Mesendoderm (in vitro differentiated cells): ENCODE results near the gene ARRDC3.
"Not testable (repeated sequence)": the region's sequence is repeated elsewhere in the genome, so short reads cannot be mapped to it uniquely, and the experiment has no call there.

Experiments
- DNase-seq: peaks from one replicate; pipeline ENCODE4 v3.0.0; 2013
- H2AK5ac ChIP-seq: 2 replicates; pipeline ENCODE4 v1.6.1; 2013; ENCODE audit warnings: low read length, inconsistent platforms
- H2BK120ac ChIP-seq: 2 replicates; pipeline ENCODE4 v1.6.1; 2013; ENCODE audit warnings: low read depth, mild to moderate bottlenecking, low read length, moderate library complexity, mixed read lengths
- H2BK15ac ChIP-seq: replicated peaks from 2 replicates; pipeline ENCODE4 v1.6.1; 2013; ENCODE audit warnings: low read depth, mild to moderate bottlenecking, moderate library complexity
- H2BK5ac ChIP-seq: 2 replicates; pipeline ENCODE4 v1.6.1; 2013; ENCODE audit warnings: low read length, inconsistent platforms
- H3K18ac ChIP-seq: 2 replicates; pipeline ENCODE4 v1.6.1; 2013; ENCODE audit warnings: mild to moderate bottlenecking, low read length, mixed read lengths
- H3K23ac ChIP-seq: one replicate; pipeline ENCODE4 v1.6.1; 2013; ENCODE audit warnings: low read length
- H3K27ac ChIP-seq: 2 replicates; pipeline ENCODE4 v1.5.1; 2013; ENCODE audit warnings: low read depth, mild to moderate bottlenecking, inconsistent platforms, low read length, moderate library complexity
- H3K27me3 ChIP-seq: 2 replicates; pipeline ENCODE4 v1.6.1; 2013; ENCODE audit warnings: low read length, control low read depth, mild to moderate bottlenecking, inconsistent platforms; ENCODE audit not compliant: insufficient read depth, poor library complexity
- H3K36me3 ChIP-seq: 2 replicates; pipeline ENCODE4 v1.6.1; 2013; ENCODE audit warnings: low read length, inconsistent platforms; ENCODE audit not compliant: control insufficient read depth, insufficient read depth
- H3K4ac ChIP-seq: one replicate; pipeline ENCODE4 v1.6.1; 2013; ENCODE audit warnings: low read depth, mild to moderate bottlenecking, low read length, moderate library complexity
- H3K4me1 ChIP-seq: 2 replicates; pipeline ENCODE4 v1.6.1; 2013; ENCODE audit warnings: low read depth, low read length, inconsistent platforms; ENCODE audit not compliant: control insufficient read depth
- H3K4me2 ChIP-seq: 2 replicates; pipeline ENCODE4 v1.6.1; 2013; ENCODE audit warnings: low read length
- H3K4me3 ChIP-seq: 2 replicates; pipeline ENCODE4 v1.5.1; 2013; ENCODE audit warnings: mild to moderate bottlenecking, low read length
- H3K56ac ChIP-seq: one replicate; pipeline ENCODE4 v1.6.1; 2013; ENCODE audit warnings: low read length
- H3K79me1 ChIP-seq: 2 replicates; pipeline ENCODE4 v1.6.1; 2013; ENCODE audit warnings: low read length, inconsistent platforms
- H3K79me2 ChIP-seq: 2 replicates; pipeline ENCODE4 v1.6.1; 2013; ENCODE audit warnings: mild to moderate bottlenecking, low read length; ENCODE audit not compliant: control insufficient read depth, insufficient read depth
- H3K9ac ChIP-seq: 2 replicates; pipeline ENCODE4 v1.6.1; 2013; ENCODE audit warnings: low read length, inconsistent platforms
- H4K5ac ChIP-seq: one replicate; pipeline ENCODE4 v1.6.1; 2013; ENCODE audit warnings: low read length
- H4K8ac ChIP-seq: one replicate; pipeline ENCODE4 v1.6.1; 2013; ENCODE audit warnings: low read depth, mild to moderate bottlenecking, control low read depth, low read length, moderate library complexity
- WGBS: extraction: QIAGEN DNeasy Blood & Tissue Kit; methylation state at CpG from one replicate; pipeline ENCODE4 v1.1.7; 2013; ENCODE audit warnings: low lambda C conversion rate, missing lambda C conversion rate; ENCODE audit not compliant: insufficient coverage; ENCODE audit errors: extremely low coverage; 5-methylcytosine and 5-hydroxymethylcytosine counted together

The ARRDC3 gene

DNA sequence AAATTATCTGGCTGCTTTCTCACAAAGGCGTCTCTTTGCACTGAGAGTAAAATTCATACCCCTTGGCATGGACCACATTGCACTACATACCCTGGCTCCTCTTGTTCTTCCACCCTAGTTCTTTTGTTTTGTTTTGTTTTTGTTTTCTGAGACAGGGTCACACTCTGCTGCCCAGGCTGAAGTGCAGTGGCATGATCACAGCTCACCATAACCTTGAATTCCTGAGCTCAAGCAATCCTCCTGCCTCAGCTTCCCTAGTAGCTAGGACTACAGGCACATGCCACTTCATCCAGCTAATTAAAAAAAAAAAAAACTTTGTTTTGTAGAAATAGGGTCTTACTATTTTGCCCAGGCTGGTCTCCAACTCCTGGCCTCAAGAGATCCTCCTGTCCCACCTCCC lies 51.4 kb downstream of the ARRDC3 start:
- peak overlapping the region; percentile 39 for H3K56ac ChIP-seq
- H4K8ac ChIP-seq, result no peak overlapping the region
- H2BK120ac ChIP-seq, result no peak overlapping the region
- WGBS, result no CpG with 5 or more reads among the region's 1 CpG
- peaks cover 2% of the 10 kb centered on the region for H3K4me1 ChIP-seq
- H3K79me2 ChIP-seq, result no peaks in the 10 kb centered on the region
- H2AK5ac ChIP-seq, result no peak overlapping the region
- no peak for DNase-seq
- no peaks in the 10 kb centered on the region for H3K27me3 ChIP-seq
- H3K79me1 ChIP-seq, result no peaks in the 10 kb centered on the region
- H3K36me3 ChIP-seq, result no peaks in the 10 kb centered on the region
- no peak overlapping the region for H2BK5ac ChIP-seq
- no peak overlapping the region for H4K5ac ChIP-seq
- no peak overlapping the region for H3K4me2 ChIP-seq
- H3K4ac ChIP-seq, result no peak overlapping the region
- no peak overlapping the region for H3K23ac ChIP-seq
- H2BK15ac ChIP-seq, result no peak overlapping the region
- H3K4me3 ChIP-seq, result no peak overlapping the region
- H3K9ac ChIP-seq, result no peak overlapping the region
- no peak overlapping the region for H3K18ac ChIP-seq
- no peak overlapping the region for H3K27ac ChIP-seq

DNA sequence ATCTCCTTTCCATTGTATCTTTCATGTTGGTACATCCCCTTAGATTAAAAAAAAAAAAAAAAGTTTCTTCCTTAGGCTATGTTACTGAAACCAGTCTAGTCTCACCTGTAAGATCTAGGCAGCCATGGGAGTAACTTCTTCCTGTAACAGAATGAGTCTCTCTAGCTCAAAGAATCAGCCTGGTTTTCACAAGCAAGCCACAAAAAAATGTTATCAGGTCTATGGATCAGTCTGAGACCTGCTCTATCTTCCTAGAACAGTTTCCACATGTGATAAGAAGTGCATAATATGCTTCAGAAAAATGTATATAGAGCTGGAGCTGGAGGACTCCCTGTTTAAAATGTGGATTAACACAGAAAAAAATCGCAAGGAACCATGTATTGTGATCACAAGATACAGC lies 53.8 kb downstream of the ARRDC3 start:
- Histone ChIP-seq H3K4me2 (no peak overlapping the region), H3K4me1 (peaks cover 2% of the 10 kb centered on the region), H3K79me2 (no peaks in the 10 kb centered on the region), H3K18ac (no peak overlapping the region), H2BK5ac (no peak overlapping the region), H2BK15ac (no peak overlapping the region), H3K23ac (no peak overlapping the region), H3K27me3 (no peaks in the 10 kb centered on the region), H4K8ac (no peak overlapping the region), H2AK5ac (no peak overlapping the region), H3K9ac (no peak overlapping the region), H3K79me1 (no peaks in the 10 kb centered on the region), H3K4me3 (no peak overlapping the region), H3K27ac (no peak overlapping the region), H3K4ac (no peak overlapping the region), H4K5ac (no peak overlapping the region), H3K36me3 (no peaks in the 10 kb centered on the region), H3K56ac (no peak overlapping the region), H2BK120ac (no peak overlapping the region)
- DNase-seq, result no peak
- no CpG with 5 or more reads among the region's 1 CpG for WGBS

DNA sequence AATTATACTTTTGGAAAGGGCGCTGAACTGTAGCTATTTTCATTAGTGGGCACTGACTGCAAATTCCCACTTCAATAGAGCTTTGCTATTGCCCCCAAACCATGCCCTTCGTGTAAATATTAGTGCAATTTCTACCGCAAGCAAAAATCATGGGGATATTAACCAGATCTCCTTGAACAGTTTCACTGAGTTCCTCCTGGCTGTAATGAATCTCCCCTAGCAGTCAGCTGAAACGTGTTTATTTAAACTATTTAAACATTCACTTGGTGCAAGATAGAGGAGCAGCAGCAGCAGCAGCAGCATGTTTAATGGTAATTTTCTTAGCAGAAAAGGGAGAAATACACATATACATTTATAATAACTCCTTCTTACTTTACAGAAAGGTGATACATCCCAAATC lies 54.4 kb downstream of the ARRDC3 start:
- H3K4me3 ChIP-seq, result no peak overlapping the region
- H2BK120ac ChIP-seq, result peak overlapping the region; percentile 28
- H3K27ac ChIP-seq, result no peak overlapping the region
- H3K36me3 ChIP-seq, result no peaks in the 10 kb centered on the region
- no peaks in the 10 kb centered on the region for H3K27me3 ChIP-seq
- H3K23ac ChIP-seq, result no peak overlapping the region
- H4K8ac ChIP-seq, result no peak overlapping the region
- H2BK15ac ChIP-seq, result no peak overlapping the region
- H3K4me1 ChIP-seq, result peaks cover 2% of the 10 kb centered on the region
- no peak overlapping the region for H2AK5ac ChIP-seq
- H3K4me2 ChIP-seq, result no peak overlapping the region
- H3K79me1 ChIP-seq, result no peaks in the 10 kb centered on the region
- no peak overlapping the region for H3K9ac ChIP-seq
- H3K4ac ChIP-seq, result no peak overlapping the region
- H3K56ac ChIP-seq, result no peak overlapping the region
- DNase-seq, result no peak
- no peaks in the 10 kb centered on the region for H3K79me2 ChIP-seq
- no CpG with 5 or more reads among the region's 4 CpGs for WGBS
- no peak overlapping the region for H4K5ac ChIP-seq
- no peak overlapping the region for H2BK5ac ChIP-seq
- peak overlapping the region; percentile 51 for H3K18ac ChIP-seq

DNA sequence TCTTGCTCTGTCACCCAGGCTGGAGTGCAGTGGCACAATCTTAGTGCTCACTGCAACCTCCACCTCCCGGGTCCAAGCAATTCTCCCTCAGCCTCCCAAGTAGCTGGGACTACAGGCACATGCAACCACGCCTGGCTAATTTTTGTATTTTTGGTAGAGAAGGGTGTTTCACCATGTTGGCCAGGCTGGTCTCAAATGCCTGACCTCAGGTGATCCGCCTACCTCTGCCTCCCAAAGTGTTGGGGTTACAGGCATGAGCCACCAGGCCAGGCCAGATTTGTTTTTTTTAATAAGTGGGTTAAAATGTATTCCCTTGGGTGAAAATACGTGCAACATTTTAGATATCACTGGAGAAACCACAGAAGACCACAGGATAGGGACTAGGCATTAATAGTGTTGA lies 60.1 kb downstream of the ARRDC3 start:
- H3K79me1 ChIP-seq, H3K4ac ChIP-seq, H3K9ac ChIP-seq, H3K56ac ChIP-seq, H3K4me2 ChIP-seq, H3K23ac ChIP-seq, H3K4me1 ChIP-seq, H3K4me3 ChIP-seq, H2AK5ac ChIP-seq, H3K18ac ChIP-seq, H3K36me3 ChIP-seq, DNase-seq, H4K5ac ChIP-seq, H2BK15ac ChIP-seq, H2BK5ac ChIP-seq, H2BK120ac ChIP-seq, H3K27me3 ChIP-seq, H3K27ac ChIP-seq, H4K8ac ChIP-seq, H3K79me2 ChIP-seq: not testable (repeated sequence)
- no CpG with 5 or more reads among the region's 4 CpGs for WGBS

DNA sequence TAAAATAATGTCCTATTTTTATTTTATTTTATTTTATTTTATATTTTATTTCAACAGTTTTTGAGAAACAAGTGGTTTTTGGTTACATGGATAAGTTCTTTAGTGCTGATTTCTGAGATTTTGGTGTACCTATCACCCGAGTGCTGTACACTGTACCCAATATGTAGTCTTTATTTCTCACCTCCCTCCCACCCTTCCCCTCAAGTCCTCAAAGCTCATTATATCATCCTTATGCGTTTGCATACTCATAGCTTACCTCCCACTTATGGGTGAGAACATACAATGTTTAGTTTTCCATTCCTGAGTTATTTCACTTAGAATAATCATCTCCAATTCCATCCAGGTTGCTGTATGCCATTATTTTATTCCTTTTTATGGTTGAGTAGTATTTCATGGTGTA lies 63.5 kb downstream of the ARRDC3 start:
- no peaks in the 10 kb centered on the region for H3K36me3 ChIP-seq
- H3K79me1 ChIP-seq, result no peaks in the 10 kb centered on the region
- no peaks in the 10 kb centered on the region for H3K27me3 ChIP-seq
- no peak overlapping the region for H3K4me3 ChIP-seq
- H2AK5ac ChIP-seq, result no peak overlapping the region
- no peak overlapping the region for H4K8ac ChIP-seq
- WGBS, result no CpG with 5 or more reads among the region's 2 CpGs
- H3K27ac ChIP-seq, result no peak overlapping the region
- H2BK120ac ChIP-seq, result no peak overlapping the region
- no peaks in the 10 kb centered on the region for H3K4me1 ChIP-seq
- H3K56ac ChIP-seq, result no peak overlapping the region
- DNase-seq, result no peak
- no peak overlapping the region for H4K5ac ChIP-seq
- H3K23ac ChIP-seq, result no peak overlapping the region
- no peak overlapping the region for H3K9ac ChIP-seq
- H2BK15ac ChIP-seq, result no peak overlapping the region
- no peak overlapping the region for H3K4me2 ChIP-seq
- H3K4ac ChIP-seq, result no peak overlapping the region
- H3K18ac ChIP-seq, result no peak overlapping the region
- no peaks in the 10 kb centered on the region for H3K79me2 ChIP-seq
- H2BK5ac ChIP-seq, result no peak overlapping the region

DNA sequence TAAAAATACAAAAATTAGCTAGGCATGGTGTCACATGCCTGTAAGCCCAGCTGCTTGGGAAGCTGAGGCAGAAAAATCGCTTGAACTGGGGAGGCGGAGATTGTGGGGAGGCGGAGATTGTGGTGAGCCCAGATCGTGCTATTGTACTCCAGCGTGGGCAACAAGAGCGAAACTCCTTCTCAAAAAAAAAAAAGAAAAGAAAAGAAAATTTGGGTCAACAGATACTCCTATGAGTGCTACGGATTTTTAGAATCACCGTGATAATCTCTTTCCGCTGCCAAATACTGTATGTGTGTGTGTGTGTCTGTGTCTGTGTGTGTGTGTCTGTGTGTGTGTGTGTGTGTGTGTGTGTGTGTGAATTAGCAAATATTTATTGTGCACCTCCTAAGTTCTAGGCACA lies 64.4 kb downstream of the ARRDC3 start:
- Histone ChIP-seq H3K56ac (no peak overlapping the region), H3K9ac (no peak overlapping the region), H3K18ac (no peak overlapping the region), H3K4me2 (no peak overlapping the region), H3K4me3 (no peak overlapping the region), H2AK5ac (no peak overlapping the region), H3K79me2 (no peaks in the 10 kb centered on the region), H3K23ac (no peak overlapping the region), H4K8ac (no peak overlapping the region), H2BK15ac (no peak overlapping the region), H3K27ac (no peak overlapping the region), H3K79me1 (no peaks in the 10 kb centered on the region), H3K36me3 (no peaks in the 10 kb centered on the region), H4K5ac (no peak overlapping the region), H3K4ac (no peak overlapping the region), H2BK120ac (no peak overlapping the region), H3K27me3 (no peaks in the 10 kb centered on the region), H3K4me1 (no peaks in the 10 kb centered on the region), H2BK5ac (no peak overlapping the region)
- DNase-seq, result no peak
- no CpG with 5 or more reads among the region's 9 CpGs for WGBS
